Mammary microvascular endothelial cell (primary cell): ENCODE measurements around the gene TSPO2. TPM values are rescaled to one million over a fixed set of nuclear protein-coding genes. Genes with fewer than 3 reads are reported as not detected.

Experiments used
- total RNA-seq: library from RNA; depleted of rRNA; stranded (reverse); fragments of >200 nt; gene quantifications from 2 replicates; pipeline ENCODE4 v1.2.3, GENCODE V29; 2015

The TSPO2 gene
- total RNA-seq, result not detected in 2 replicates

GRCh38 chr6:41042226-41043055 is at the start of gene TSPO2:
Gene TSPO2, plus strand, starts transcription at chr6:41042467. Its CDS starts 519 bp downstream, at chr6:41042986.

GRCh38 chr6:41039060-41039998 is 2.9 kb upstream of the TSPO2 start, which contains the start of gene UNC5CL:
Gene UNC5CL, minus strand, starts transcription at chr6:41039221. Its CDS starts 4,147 bp downstream, at chr6:41035074.

DNA sequence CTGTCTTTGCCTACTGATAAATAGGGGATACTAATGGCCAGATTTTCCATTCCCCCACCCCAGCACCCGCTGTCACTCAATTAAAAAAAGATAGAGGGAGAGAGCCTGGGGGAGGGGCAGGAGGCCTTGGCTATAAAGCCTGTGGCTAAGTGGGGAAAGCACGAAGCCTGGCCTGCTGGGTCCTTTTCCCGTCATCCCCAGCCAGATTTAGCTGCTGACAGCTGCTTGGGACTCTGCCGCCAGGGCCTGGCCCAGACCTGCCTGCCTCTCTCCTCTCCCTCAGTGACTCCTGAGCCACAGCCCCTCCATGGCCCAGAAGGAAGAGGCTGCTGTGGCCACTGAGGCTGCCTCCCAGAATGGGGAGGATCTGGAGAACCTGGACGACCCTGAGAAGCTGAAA is 10.8 kb downstream of the TSPO2 start, which contains the start of gene APOBEC2:
APOBEC2 (plus strand) TSS at position 162 of the 400 bp plus-strand sequence; CDS start at position 308, 146 bp downstream.

GRCh38 chr6:41071923-41072835 is 29.9 kb downstream of the TSPO2 start, which contains the start of gene OARD1:
Gene OARD1, minus strand, starts transcription at chr6:41072356. Its CDS starts 722 bp downstream, at chr6:41071634.

DNA sequence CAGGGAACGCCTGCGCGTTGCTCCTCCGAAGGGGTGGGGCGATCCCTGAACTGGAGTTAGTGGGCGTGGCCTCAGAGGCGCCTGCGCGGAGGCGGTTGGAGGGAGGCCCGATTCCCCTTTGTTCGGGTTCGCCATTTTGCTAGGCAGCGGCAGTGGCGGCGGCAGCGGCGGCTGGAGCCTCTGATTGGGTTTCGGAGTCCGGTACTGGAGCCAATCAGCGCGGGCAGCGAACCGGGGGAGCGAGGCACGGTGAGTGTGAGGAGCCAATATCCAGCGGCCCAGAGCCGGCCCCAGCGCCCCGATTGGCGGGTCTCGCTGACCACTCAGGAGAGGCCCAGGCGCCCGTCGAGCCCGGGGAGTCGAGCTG is 30.6 kb downstream of the TSPO2 start, which contains the start of gene NFYA:
NFYA (plus strand) TSS at position 139 of the 367 bp plus-strand sequence. CDS start 6,116 bp downstream, outside the sequence.

Other genes starting within 250 kb of the TSPO2 start
- gene UNC5CL, start 3.2 kb upstream of the TSPO2 start, total RNA-seq, result not detected in 2 replicates
- gene APOBEC2, start 10.7 kb downstream of the TSPO2 start, total RNA-seq, result not detected in 2 replicates
- gene OARD1, start 29.9 kb downstream of the TSPO2 start, total RNA-seq, result 4.3 and 5.2 TPM in 2 replicates
- gene NFYA, start 30.5 kb downstream of the TSPO2 start, total RNA-seq, result 8.5 and 9.8 TPM in 2 replicates
- not detected in 2 replicates for gene TREML1, start 111.9 kb downstream of the TSPO2 start, total RNA-seq
- gene TREM2, start 120.6 kb downstream of the TSPO2 start, total RNA-seq, result not detected in 2 replicates
- not detected in 2 replicates for gene TREML2, start 158.7 kb downstream of the TSPO2 start, total RNA-seq
- not detected in 2 replicates for gene TREML4, start 185.9 kb downstream of the TSPO2 start, total RNA-seq
- not detected in 2 replicates for gene TREM1, start 244.2 kb downstream of the TSPO2 start, total RNA-seq